Mucosa of descending colon (tissue), 3 donors: Measurements from ENCODE around the gene MBNL2. TPM values are rescaled to one million over a fixed set of nuclear protein-coding genes. Genes with fewer than 3 reads are reported as not detected.
A peak's percentile ranks its signal among the peaks of the same experiment; 100 is the strongest.

ENCODE experiments used
- ATAC-seq: fragments of 200-7000 bp; cut with Tn5 transposase; one replicate; pipeline ENCODE4 v1.9.1; 2020; ENCODE audit warnings: mild to moderate bottlenecking, moderate library complexity
- DNase-seq, 3 donors: peaks; one replicate each; pipeline ENCODE4 v3.0.0-alpha.2; 2020
- H3K36me3 ChIP-seq: fragments of 200-600 bp; one replicate; pipeline ENCODE4 v1.8.0; 2021; ENCODE audit warnings: low read depth, mild to moderate bottlenecking
- H3K4me1 ChIP-seq: fragments of 200-600 bp; one replicate; pipeline ENCODE4 v1.8.0; 2021; ENCODE audit warnings: low read depth, mild to moderate bottlenecking
- H3K4me3 ChIP-seq: fragments of 200-600 bp; one replicate; pipeline ENCODE4 v1.8.0; 2021; ENCODE audit warnings: mild to moderate bottlenecking
- H3K9me3 ChIP-seq: fragments of 200-600 bp; one replicate; pipeline ENCODE4 v1.8.0; 2021; ENCODE audit warnings: mild to moderate bottlenecking
- CTCF ChIP-seq: fragments of 200-600 bp; IDR thresholded peaks from one replicate; pipeline ENCODE4 v1.8.0; 2022; ENCODE audit warnings: antibody characterized with exemption, mild to moderate bottlenecking
- intact Hi-C, 2 donors: fragments of 100-400 bp; cut with DNase I in 1 of 2; cut with micrococcal nuclease in 1 of 2; formaldehyde crosslinking; loops; one replicate each; pipeline versions ENCODE4 v1.11.0 to v1.11.1; 2022; cut with DNase I, micrococcal nuclease
- total RNA-seq, 3 donors: library from RNA; stranded (reverse); fragmentation: NEBNext Ultra II Directional in 2 of 3; extraction: Animal tissue kit (Norgen Biotek cat#: 25700) in 2 of 3; gene quantifications; one replicate each; pipeline versions ENCODE4 v1.2.1 to v1.2.4, GENCODE V29; 2021 to 2023
- donor health status: DM: no; HTN: no; CAD: no; lungs with moderate emphysema.
- donor health status: DM: no; HTN: no; CAD: no.
- donor health status: DM: no; HTN: yes; CAD: no.

The MBNL2 gene
- total RNA-seq, 3 donors from 2014 or later = 41.0 to 75.1 (median 47.2) TPM

DNA sequence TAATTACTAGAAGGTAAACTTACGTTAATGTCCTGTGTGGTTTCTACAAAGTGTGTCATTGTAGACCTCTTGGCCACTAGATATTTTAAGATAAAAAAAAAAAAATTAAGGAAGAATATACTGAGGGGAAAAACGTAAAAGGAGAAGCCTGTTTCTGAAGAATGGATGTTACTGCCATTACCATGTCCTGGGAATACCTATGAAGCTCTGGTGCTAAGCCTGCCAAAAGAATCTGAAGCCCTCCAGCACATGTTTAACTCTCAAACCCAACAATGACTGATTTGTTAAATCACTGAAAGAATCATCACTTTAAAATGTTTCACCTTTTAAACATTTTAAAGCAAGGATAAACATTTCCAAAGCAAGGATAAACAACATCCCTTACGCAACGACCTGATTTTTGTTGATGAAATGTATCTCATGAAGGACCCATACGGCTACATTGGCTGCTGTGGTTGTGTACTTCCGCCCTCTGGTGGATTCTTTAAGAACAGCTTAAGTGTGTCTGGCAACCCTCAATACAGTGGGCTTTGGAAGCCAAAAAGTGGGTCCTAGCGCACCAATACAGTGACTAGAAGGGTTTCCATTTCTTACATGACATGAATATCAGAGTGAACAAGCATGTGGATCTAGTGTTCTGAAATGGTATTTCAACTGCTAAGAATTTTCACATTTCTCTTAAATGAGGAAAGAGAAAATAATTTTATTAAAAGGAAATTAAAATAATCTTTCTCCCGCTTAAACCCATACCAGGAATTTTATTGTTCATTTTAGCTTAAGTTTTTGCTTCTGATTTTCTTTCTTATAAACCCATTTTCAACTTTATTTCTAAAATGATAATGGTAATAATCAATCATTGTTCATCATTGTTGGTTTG is 137.3 kb downstream of the MBNL2 start:
- Histone ChIP-seq H3K36me3 (no peaks in the 10 kb centered on the region), H3K4me1 (no peaks in the 10 kb centered on the region), H3K9me3 (no peaks in the 10 kb centered on the region), H3K4me3 (no peak overlapping the region)
- peak; percentile 83 for ATAC-seq
- peak in 1 of 3 donors; percentile 71 for DNase-seq
- TF ChIP-seq CTCF = peak; percentile 51
- intact Hi-C loops = loop anchor here in 1 of 2 donors (5.0 to 10.0 kb wide), 2 partner anchors 247 to 335 kb away; no protein-coding TSS in a partner anchor

DNA sequence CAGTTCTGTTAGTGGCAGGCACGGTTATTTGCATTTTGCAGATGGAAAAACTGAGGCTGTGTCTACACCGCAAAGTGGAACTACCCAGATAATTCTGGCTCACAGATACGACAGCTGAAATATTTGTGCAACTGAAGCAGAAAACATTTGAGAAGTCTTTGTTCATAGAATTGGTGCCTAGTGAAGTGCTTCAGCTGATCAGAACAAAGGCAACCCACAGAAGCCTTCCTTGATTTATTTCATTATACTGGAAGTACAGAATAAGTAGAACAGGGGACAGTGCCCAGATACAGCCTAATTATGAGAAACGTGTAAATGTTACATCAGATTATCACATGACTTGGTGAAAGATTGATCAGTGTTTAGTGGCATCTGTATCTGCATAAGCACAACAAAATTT is 138.5 kb downstream of the MBNL2 start:
- H3K36me3 ChIP-seq = no peaks in the 10 kb centered on the region
- no peak for ATAC-seq
- no peak for TF ChIP-seq CTCF

DNA sequence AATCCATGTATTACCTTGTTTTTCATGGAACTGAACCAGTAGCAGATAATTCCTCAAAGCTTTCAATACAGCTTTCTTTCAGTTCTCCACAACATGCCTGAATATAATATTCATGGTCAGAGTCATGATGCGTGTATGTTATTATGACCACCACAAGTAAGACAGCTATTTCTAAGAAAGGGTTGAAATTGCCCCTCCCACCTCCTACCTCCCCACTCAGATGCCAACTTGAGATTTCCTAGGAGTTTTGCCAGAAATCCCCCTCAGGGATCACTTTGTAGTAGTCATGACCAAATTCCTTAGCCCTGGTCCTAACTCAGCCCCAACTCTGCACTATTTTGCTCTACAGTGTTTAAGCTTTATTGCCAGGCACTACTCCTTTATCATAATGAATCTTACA is 141.9 kb downstream of the MBNL2 start:
- no peaks in the 10 kb centered on the region for H3K36me3 ChIP-seq
- intact Hi-C loops = no loop called here
- DNase-seq = no peak
- no peak overlapping the region for H3K4me3 ChIP-seq
- no peak for ATAC-seq
- H3K9me3 ChIP-seq = no peaks in the 10 kb centered on the region
- H3K4me1 ChIP-seq = no peaks in the 10 kb centered on the region
- TF ChIP-seq CTCF = no peak

More for the DNA sequence above, 138.5 kb downstream of the MBNL2 start:
- H3K4me3 ChIP-seq = no peak overlapping the region
- no peaks in the 10 kb centered on the region for H3K9me3 ChIP-seq
- H3K4me1 ChIP-seq = no peaks in the 10 kb centered on the region
- DNase-seq = no peak
- intact Hi-C loops = no loop called here

DNA sequence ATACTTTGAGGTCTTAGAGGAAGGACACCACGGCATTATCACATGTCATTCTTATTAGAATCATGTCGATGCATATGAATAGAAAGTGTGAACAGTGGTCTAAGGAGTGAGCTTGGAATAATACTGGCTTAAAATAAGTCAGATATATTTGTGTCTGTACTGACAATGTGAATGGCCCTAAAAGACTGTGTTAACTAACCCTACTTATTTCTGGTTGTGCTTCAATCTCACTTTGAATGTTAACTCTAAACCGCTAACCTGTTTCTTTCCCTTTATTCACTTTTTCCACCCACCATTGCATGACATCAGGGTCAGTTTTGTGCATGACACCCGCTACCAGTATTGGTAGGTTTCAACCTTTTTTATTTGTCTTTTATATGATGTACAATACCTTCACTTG is 142.7 kb downstream of the MBNL2 start:
- DNase-seq = no peak
- Histone ChIP-seq H3K4me3 (no peak overlapping the region), H3K9me3 (no peaks in the 10 kb centered on the region), H3K4me1 (no peaks in the 10 kb centered on the region), H3K36me3 (no peaks in the 10 kb centered on the region)
- intact Hi-C loops = no loop called here
- no peak for ATAC-seq
- TF ChIP-seq CTCF = no peak

GRCh38 chr13:97366172-97366688 is 144.1 kb downstream of the MBNL2 start:
- Histone ChIP-seq H3K36me3 (no peaks in the 10 kb centered on the region), H3K9me3 (no peaks in the 10 kb centered on the region), H3K4me3 (no peak overlapping the region), H3K4me1 (no peaks in the 10 kb centered on the region)
- DNase-seq (no peak), ATAC-seq (no peak)
- intact Hi-C loops = no loop called here
- no peak for TF ChIP-seq CTCF
